H9 (cell line): ENCODE results near the gene KAT7. TPM values are rescaled to one million over a fixed set of nuclear protein-coding genes. Genes with fewer than 3 reads are reported as not detected.

Experiments used
- DNase-seq: peaks from one replicate; pipeline ENCODE4 v3.0.0-alpha.2; 2017
- H2AFZ ChIP-seq: one replicate; pipeline ENCODE4 v1.6.1; 2013; ENCODE audit warnings: mild to moderate bottlenecking, low read length, control low read depth, moderate library complexity
- H2AK5ac ChIP-seq: 2 replicates; pipeline ENCODE4 v1.6.1; 2013; ENCODE audit warnings: low read length, control low read depth, mixed read lengths; ENCODE audit not compliant: insufficient read length
- H2BK120ac ChIP-seq: one replicate; pipeline ENCODE4 v1.6.1; 2013; ENCODE audit warnings: low read depth, mild to moderate bottlenecking, low read length, control low read depth, inconsistent platforms; ENCODE audit not compliant: poor library complexity, severe bottlenecking
- H2BK12ac ChIP-seq: 2 replicates; pipeline ENCODE4 v1.6.1; 2013; ENCODE audit warnings: low read length, control low read depth, mixed read lengths, low read depth; ENCODE audit not compliant: insufficient read length
- H2BK15ac ChIP-seq: 2 replicates; pipeline ENCODE4 v1.6.1; 2013; ENCODE audit warnings: low read depth, low read length, control low read depth
- H2BK20ac ChIP-seq: one replicate; pipeline ENCODE4 v1.6.1; 2013; ENCODE audit warnings: low read depth, mild to moderate bottlenecking, low read length, control low read depth, inconsistent platforms; ENCODE audit not compliant: poor library complexity, severe bottlenecking
- H2BK5ac ChIP-seq: 2 replicates; pipeline ENCODE4 v1.6.1; 2013; ENCODE audit warnings: low read length, control low read depth, mixed read lengths; ENCODE audit not compliant: insufficient read length
- H3K14ac ChIP-seq: 2 replicates; pipeline ENCODE4 v1.6.1; 2013; ENCODE audit warnings: low read length, control low read depth; ENCODE audit not compliant: insufficient read depth
- H3K18ac ChIP-seq: 2 replicates; pipeline ENCODE4 v1.6.1; 2013; ENCODE audit warnings: low read depth, mild to moderate bottlenecking, mixed read lengths, low read length, control low read depth; ENCODE audit not compliant: insufficient read length
- H3K23ac ChIP-seq: 2 replicates; pipeline ENCODE4 v1.6.1; 2013; ENCODE audit warnings: low read length, control low read depth, mixed read lengths, low read depth; ENCODE audit not compliant: insufficient read length
- H3K23me2 ChIP-seq: 2 replicates; pipeline ENCODE4 v1.6.1; 2013; ENCODE audit warnings: low read depth, mild to moderate bottlenecking, mixed read lengths, low read length, control low read depth; ENCODE audit not compliant: insufficient read length, poor library complexity, severe bottlenecking
- H3K27ac ChIP-seq: 2 replicates; pipeline ENCODE4 v1.5.1; 2013; ENCODE audit warnings: low read length, control low read depth, mixed read lengths, low read depth; ENCODE audit not compliant: insufficient read length
- H3K27me3 ChIP-seq: 2 replicates; pipeline ENCODE4 v1.6.1; 2013; ENCODE audit warnings: low read length, control low read depth, inconsistent platforms; ENCODE audit not compliant: insufficient read depth
- H3K4ac ChIP-seq: 2 replicates; pipeline ENCODE4 v1.6.1; 2013; ENCODE audit warnings: low read depth, mild to moderate bottlenecking, control low read depth, inconsistent platforms, low read length, moderate library complexity
- H3K4me1 ChIP-seq: 2 replicates; pipeline ENCODE4 v1.6.1; 2013; ENCODE audit warnings: low read length, control low read depth, inconsistent platforms; ENCODE audit not compliant: insufficient read depth
- H3K4me2 ChIP-seq: 2 replicates; pipeline ENCODE4 v1.6.1; 2013; ENCODE audit warnings: low read length, control low read depth, mixed read lengths; ENCODE audit not compliant: insufficient read length, insufficient read depth
- H3K56ac ChIP-seq: 2 replicates; pipeline ENCODE4 v1.6.1; 2013; ENCODE audit warnings: low read depth, mild to moderate bottlenecking, mixed read lengths, low read length, control low read depth; ENCODE audit not compliant: insufficient read length
- H3K79me1 ChIP-seq: 2 replicates; pipeline ENCODE4 v1.6.1; 2013; ENCODE audit warnings: low read depth, mild to moderate bottlenecking, moderate library complexity, low read length, control low read depth, inconsistent platforms; ENCODE audit not compliant: insufficient read depth, poor library complexity, severe bottlenecking
- H3K79me2 ChIP-seq: 2 replicates; pipeline ENCODE4 v1.6.1; 2013; ENCODE audit warnings: low read length, control low read depth, inconsistent platforms; ENCODE audit not compliant: insufficient read depth
- H3K9ac ChIP-seq: 2 replicates; pipeline ENCODE4 v1.6.1; 2013; ENCODE audit warnings: low read length, control low read depth, mixed read lengths; ENCODE audit not compliant: insufficient read length; ENCODE audit errors: extremely low read depth
- H3K9me3 ChIP-seq: one replicate; pipeline ENCODE4 v1.6.1; 2013; ENCODE audit warnings: low read depth, low read length, inconsistent platforms; ENCODE audit not compliant: control insufficient read depth
- H3T11ph ChIP-seq: one replicate; pipeline ENCODE4 v1.6.1; 2013; ENCODE audit warnings: mild to moderate bottlenecking, low read length, control low read depth, inconsistent platforms
- H4K20me1 ChIP-seq: one replicate; pipeline ENCODE4 v1.6.1; 2013; ENCODE audit not compliant: control insufficient read depth, insufficient read length, insufficient read depth
- H4K5ac ChIP-seq: 2 replicates; pipeline ENCODE4 v1.6.1; 2013; ENCODE audit warnings: low read depth, mild to moderate bottlenecking, mixed read lengths, low read length, control low read depth; ENCODE audit not compliant: insufficient read length
- H4K8ac ChIP-seq: replicated peaks from 2 replicates; pipeline ENCODE4 v1.6.1; 2013; ENCODE audit warnings: low read length, control low read depth, mixed read lengths, low read depth; ENCODE audit not compliant: insufficient read length
- H4K91ac ChIP-seq: 2 replicates; pipeline ENCODE4 v1.6.1; 2013; ENCODE audit warnings: low read depth, mild to moderate bottlenecking, moderate library complexity, mixed read lengths, low read length, control low read depth; ENCODE audit not compliant: insufficient read length
- H3K27ac Mint-ChIP-seq, 3 experiments: 2 replicates in 2 of 3; 3 replicates in 1 of 3; pipeline ENCODE4 v1.8.0; 2020 to 2021; ENCODE audit warnings: mixed read lengths in 3 of 3, mild to moderate bottlenecking in 1 of 3, moderate library complexity in 1 of 3
- H3K27me3 Mint-ChIP-seq: 2 replicates; pipeline ENCODE4 v1.8.0; 2021; ENCODE audit warnings: low read depth, mild to moderate bottlenecking, moderate library complexity, mixed read lengths
- H3K36me3 Mint-ChIP-seq, 3 experiments: 2 replicates in 2 of 3; 3 replicates in 1 of 3; pipeline ENCODE4 v1.8.0; 2020 to 2021; ENCODE audit warnings: low read depth in 3 of 3, mixed read lengths in 3 of 3; ENCODE audit not compliant: insufficient read depth in 1 of 3
- H3K4me1 Mint-ChIP-seq, 2 experiments: 2 replicates each; pipeline ENCODE4 v1.8.0; 2020; ENCODE audit warnings: mixed read lengths in 2 of 2
- H3K4me3 Mint-ChIP-seq, 2 experiments: 2 replicates in 1 of 2; 3 replicates in 1 of 2; pipeline ENCODE4 v1.8.0; 2020 to 2021; ENCODE audit warnings: mild to moderate bottlenecking in 2 of 2, mixed read lengths in 2 of 2, moderate library complexity in 1 of 2
- H3K9me3 Mint-ChIP-seq, 2 experiments: 2 replicates in 1 of 2; 3 replicates in 1 of 2; pipeline ENCODE4 v1.8.0; 2020; ENCODE audit warnings: mild to moderate bottlenecking in 2 of 2, mixed read lengths in 2 of 2, moderate library complexity in 1 of 2
- CTCF ChIP-seq: fragments of 200-600 bp; sonication (generic); conservative IDR thresholded peaks from 3 replicates; pipeline ENCODE4 v1.8.0; 2021; ENCODE audit warnings: antibody characterized with exemption, mild to moderate bottlenecking
- WGBS: extraction: QIAGEN DNeasy Blood & Tissue Kit; methylation state at CpG from one replicate; pipeline ENCODE4 v1.1.7; 2013; ENCODE audit warnings: missing lambda C conversion rate, low lambda C conversion rate, mixed read lengths; ENCODE audit not compliant: insufficient read length; ENCODE audit errors: extremely low coverage; 5-methylcytosine and 5-hydroxymethylcytosine counted together
- total RNA-seq: library from RNA; stranded (reverse); gene quantifications from 2 replicates; pipeline ENCODE4 v1.2.1, GENCODE V29; 2021

KAT7 gene
- total RNA-seq, 1 experiment from 2014 or later, result 93.1 TPM

GRCh38 chr17:49832840-49833599, 44.5 kb downstream of the KAT7 start:
- no peak overlapping the region for H3K27ac ChIP-seq
- no peaks in the 10 kb centered on the region for H3K27me3 Mint-ChIP-seq
- no peak overlapping the region for H2AFZ ChIP-seq
- H2BK5ac ChIP-seq, result no peak overlapping the region
- H2BK15ac ChIP-seq, result no peak overlapping the region
- no peaks in the 10 kb centered on the region for H3K23me2 ChIP-seq
- H3K9me3 Mint-ChIP-seq, result no peaks in the 10 kb centered on the region; a peak in 1 of 5 replicates
- no peak overlapping the region; a peak in 1 of 7 replicates for H3K27ac Mint-ChIP-seq
- no peaks in the 10 kb centered on the region for H3K79me1 ChIP-seq
- no peak overlapping the region for H3K14ac ChIP-seq
- peaks cover 6 to 16% of the 10 kb centered on the region in 2 experiments for H3K4me1 Mint-ChIP-seq
- no peak overlapping the region for H3K23ac ChIP-seq
- no peak for DNase-seq
- H2BK12ac ChIP-seq, result no peak overlapping the region
- no peaks in the 10 kb centered on the region for H3K9me3 ChIP-seq
- no peak overlapping the region for H2BK120ac ChIP-seq
- no peak overlapping the region for H3K9ac ChIP-seq
- no peaks in the 10 kb centered on the region for H3K27me3 ChIP-seq
- no peak overlapping the region for H4K5ac ChIP-seq
- peaks cover 5% of the 10 kb centered on the region for H3K4me1 ChIP-seq
- H2BK20ac ChIP-seq, result no peak overlapping the region
- no peak overlapping the region for H3K56ac ChIP-seq
- no peak overlapping the region for H3K4me3 Mint-ChIP-seq
- H3K79me2 ChIP-seq, result no peaks in the 10 kb centered on the region
- H3T11ph ChIP-seq, result no peak overlapping the region
- TF ChIP-seq CTCF, result no peak
- H3K36me3 Mint-ChIP-seq, result peaks cover 37 to 65% (median 41%) of the 10 kb centered on the region in 3 experiments; a peak in 6 of 7 replicates
- WGBS, result no CpG with 5 or more reads among the region's 7 CpGs
- H3K18ac ChIP-seq, result no peak overlapping the region
- no peak overlapping the region for H2AK5ac ChIP-seq
- H4K91ac ChIP-seq, result no peak overlapping the region
- no peak overlapping the region for H3K4me2 ChIP-seq
- H4K8ac ChIP-seq, result no peak overlapping the region
- no peak overlapping the region for H3K4ac ChIP-seq
- no peaks in the 10 kb centered on the region for H4K20me1 ChIP-seq
